ENCODE measurements around the gene RYR1. TPM values are rescaled to one million over a fixed set of nuclear protein-coding genes. Genes with fewer than 3 reads are reported as not detected.

The RYR1 gene
- total and polyA plus RNA-seq, 10 of the 15 experiments (the other 5 are each of a cell fraction or from before 2014, with no cell fraction given), result under 0.01 to 0.32 (median 0.07) TPM; not detected in 1

DNA sequence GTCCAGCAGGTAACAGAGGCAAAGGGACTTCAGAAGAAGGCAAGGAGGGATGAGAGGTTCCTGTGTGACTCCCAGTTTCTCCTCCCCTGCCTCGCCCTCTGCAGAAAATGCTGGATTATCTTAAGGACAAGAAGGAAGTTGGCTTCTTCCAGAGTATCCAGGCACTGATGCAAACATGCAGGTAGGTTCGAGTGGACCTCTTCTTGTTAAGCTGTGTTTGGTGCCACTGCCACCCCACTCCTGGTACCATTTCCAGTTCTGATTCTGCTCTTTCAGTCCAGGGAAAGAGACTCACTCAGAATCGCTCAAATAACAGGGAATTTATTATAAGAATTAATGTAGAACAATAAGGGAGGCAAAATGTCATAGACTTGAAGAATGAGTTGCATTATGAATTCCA is 101.7 kb downstream of the RYR1 start (continued):
- TF ChIP-seq, protein P1, sequence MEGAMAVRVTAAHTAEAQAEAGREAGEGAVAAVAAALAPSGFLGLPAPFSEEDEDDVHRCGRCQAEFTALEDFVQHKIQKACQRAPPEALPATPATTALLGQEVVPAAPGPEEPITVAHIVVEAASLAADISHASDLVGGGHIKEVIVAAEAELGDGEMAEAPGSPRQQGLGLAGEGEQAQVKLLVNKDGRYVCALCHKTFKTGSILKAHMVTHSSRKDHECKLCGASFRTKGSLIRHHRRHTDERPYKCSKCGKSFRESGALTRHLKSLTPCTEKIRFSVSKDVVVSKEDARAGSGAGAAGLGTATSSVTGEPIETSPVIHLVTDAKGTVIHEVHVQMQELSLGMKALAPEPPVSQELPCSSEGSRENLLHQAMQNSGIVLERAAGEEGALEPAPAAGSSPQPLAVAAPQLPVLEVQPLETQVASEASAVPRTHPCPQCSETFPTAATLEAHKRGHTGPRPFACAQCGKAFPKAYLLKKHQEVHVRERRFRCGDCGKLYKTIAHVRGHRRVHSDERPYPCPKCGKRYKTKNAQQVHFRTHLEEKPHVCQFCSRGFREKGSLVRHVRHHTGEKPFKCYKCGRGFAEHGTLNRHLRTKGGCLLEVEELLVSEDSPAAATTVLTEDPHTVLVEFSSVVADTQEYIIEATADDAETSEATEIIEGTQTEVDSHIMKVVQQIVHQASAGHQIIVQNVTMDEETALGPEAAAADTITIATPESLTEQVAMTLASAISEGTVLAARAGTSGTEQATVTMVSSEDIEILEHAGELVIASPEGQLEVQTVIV (IDR thresholded peaks at IDR 0.05; ENCODE audit: borderline replicate concordance, partially characterized antibody), result no peak

- H3K9ac ChIP-seq (ENCODE audit: control insufficient read depth, insufficient read depth, low read length), result no peak overlapping the region
- RAD21 ChIA-PET (ENCODE audit: unreplicated experiment), result interaction anchor here (0.5 kb wide), 1 partner anchor 300 kb away, joined by 5 read pairs; no protein-coding TSS in a partner anchor
- POLR2A ChIA-PET, result no interaction called here
- no peak for DNase-seq (ENCODE audit: low read depth, low spot score)
- CTCF ChIA-PET, result no interaction called here
- no peak for ATAC-seq
- H3K9me3 ChIP-seq (replicated peaks; ENCODE audit: control insufficient read depth, insufficient read depth, low read length), result peaks cover 12% of the 10 kb centered on the region; the same call in 2 of the 3 replicates
- TF ChIP-seq BMI1 (IDR thresholded peaks at IDR 0.05; ENCODE audit: borderline replicate concordance) (no peak), NR2F1 (conservative IDR thresholded peaks at IDR 0.05) (no peak), MTA3 (IDR thresholded peaks at IDR 0.05; ENCODE audit: borderline replicate concordance, low read length) (no peak), TCF12 (IDR thresholded peaks at IDR 0.05; ENCODE audit: low read depth, low read length) (no peak), TCF3 (IDR thresholded peaks at IDR 0.05; ENCODE audit: borderline replicate concordance, insufficient read depth, low read depth, low read length) (no peak), MYC (IDR thresholded peaks at IDR 0.05; ENCODE audit: insufficient read depth, insufficient read length, insufficient replicate concordance, low read length, severe bottlenecking) (no peak), ZNF274 (IDR thresholded peaks at IDR 0.05; ENCODE audit: insufficient read depth, insufficient read length) (no peak)
- TF ChIP-seq, protein P2, sequence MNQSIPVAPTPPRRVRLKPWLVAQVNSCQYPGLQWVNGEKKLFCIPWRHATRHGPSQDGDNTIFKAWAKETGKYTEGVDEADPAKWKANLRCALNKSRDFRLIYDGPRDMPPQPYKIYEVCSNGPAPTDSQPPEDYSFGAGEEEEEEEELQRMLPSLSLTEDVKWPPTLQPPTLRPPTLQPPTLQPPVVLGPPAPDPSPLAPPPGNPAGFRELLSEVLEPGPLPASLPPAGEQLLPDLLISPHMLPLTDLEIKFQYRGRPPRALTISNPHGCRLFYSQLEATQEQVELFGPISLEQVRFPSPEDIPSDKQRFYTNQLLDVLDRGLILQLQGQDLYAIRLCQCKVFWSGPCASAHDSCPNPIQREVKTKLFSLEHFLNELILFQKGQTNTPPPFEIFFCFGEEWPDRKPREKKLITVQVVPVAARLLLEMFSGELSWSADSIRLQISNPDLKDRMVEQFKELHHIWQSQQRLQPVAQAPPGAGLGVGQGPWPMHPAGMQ (IDR thresholded peaks at IDR 0.05; ENCODE audit: borderline replicate concordance), result no peak
- TF ChIP-seq, protein P3, sequence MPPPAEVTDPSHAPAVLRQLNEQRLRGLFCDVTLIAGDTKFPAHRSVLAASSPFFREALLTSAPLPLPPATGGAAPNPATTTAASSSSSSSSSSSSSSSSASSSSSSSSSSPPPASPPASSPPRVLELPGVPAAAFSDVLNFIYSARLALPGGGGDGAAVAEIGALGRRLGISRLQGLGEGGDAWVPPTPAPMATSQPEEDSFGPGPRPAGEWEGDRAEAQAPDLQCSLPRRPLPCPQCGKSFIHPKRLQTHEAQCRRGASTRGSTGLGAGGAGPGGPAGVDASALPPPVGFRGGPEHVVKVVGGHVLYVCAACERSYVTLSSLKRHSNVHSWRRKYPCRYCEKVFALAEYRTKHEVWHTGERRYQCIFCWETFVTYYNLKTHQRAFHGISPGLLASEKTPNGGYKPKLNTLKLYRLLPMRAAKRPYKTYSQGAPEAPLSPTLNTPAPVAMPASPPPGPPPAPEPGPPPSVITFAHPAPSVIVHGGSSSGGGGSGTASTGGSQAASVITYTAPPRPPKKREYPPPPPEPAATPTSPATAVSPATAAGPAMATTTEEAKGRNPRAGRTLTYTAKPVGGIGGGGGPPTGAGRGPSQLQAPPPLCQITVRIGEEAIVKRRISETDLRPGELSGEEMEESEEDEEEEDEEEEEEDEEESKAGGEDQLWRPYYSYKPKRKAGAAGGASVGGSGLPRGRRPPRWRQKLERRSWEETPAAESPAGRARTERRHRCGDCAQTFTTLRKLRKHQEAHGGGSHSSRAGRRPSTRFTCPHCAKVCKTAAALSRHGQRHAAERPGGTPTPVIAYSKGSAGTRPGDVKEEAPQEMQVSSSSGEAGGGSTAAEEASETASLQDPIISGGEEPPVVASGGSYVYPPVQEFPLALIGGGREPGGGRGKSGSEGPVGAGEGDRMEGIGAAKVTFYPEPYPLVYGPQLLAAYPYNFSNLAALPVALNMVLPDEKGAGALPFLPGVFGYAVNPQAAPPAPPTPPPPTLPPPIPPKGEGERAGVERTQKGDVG (CRISPR knock-in tag; IDR thresholded peaks at IDR 0.05), result no peak
- TF ChIP-seq, protein P1 (IDR thresholded peaks at IDR 0.05; ENCODE audit: borderline replicate concordance, partially characterized antibody), result no peak
- no peaks in the 10 kb centered on the region for H3K27me3 ChIP-seq (replicated peaks in 1 of 2; ENCODE audit: control insufficient read depth in 2 of 2, insufficient read depth in 2 of 2, low read length in 1 of 2)
- H3K79me2 ChIP-seq (ENCODE audit: control insufficient read depth, insufficient read depth, low read length), result no peaks in the 10 kb centered on the region
- SMC1A ChIA-PET (ENCODE audit: uncharacterized antibody, unreplicated experiment), result interaction anchor here (0.5 kb wide), 1 partner anchor 730 kb away, joined by 3 read pairs; no protein-coding TSS in a partner anchor
- FAIRE-seq, result no peak
- in situ Hi-C loops (cut with MboI) (no loop called here), intact Hi-C loops (cut with micrococcal nuclease; ENCODE audit: unreplicated experiment) (no loop called here)
- H3K36me3 ChIP-seq (ENCODE audit: control insufficient read depth in 2 of 2, insufficient read depth in 2 of 2, low read length in 1 of 2), result no peaks in the 10 kb centered on the region
- H3K4me1 ChIP-seq (ENCODE audit: control insufficient read depth, insufficient read depth, low read length), result no peaks in the 10 kb centered on the region
- H3K4me2 ChIP-seq (ENCODE audit: control insufficient read depth, insufficient read depth), result no peak overlapping the region
- no peak overlapping the region for H3K27ac ChIP-seq (ENCODE audit: control insufficient read depth, insufficient read depth)
- BruUV-seq (replicated peaks), result no TSS peak
- H4K20me1 ChIP-seq (ENCODE audit: control insufficient read depth, insufficient read depth), result no peaks in the 10 kb centered on the region
- H3K4me3 ChIP-seq, result no peak overlapping the region
- H2AFZ ChIP-seq (ENCODE audit: control insufficient read depth, low read depth, low read length), result no peak overlapping the region
- WGBS (ENCODE audit: insufficient coverage, insufficient replicate concordance, low lambda C conversion rate, missing lambda C conversion rate), result 70% methylated on average over 21 of the region's 23 CpGs
Observed at GRCh38 chr19:38537071-38537936, 103.8 kb downstream of the RYR1 start.
